Heart left ventricle (tissue), 13 donors: Measurements from ENCODE around the gene RAB11FIP4.

Experiments used
- CTCF ChIP-seq, 12 donors: fragments of 200-600 bp; sonication (generic) in 4 of 12; IDR thresholded peaks; one replicate each; pipeline versions ENCODE4 v1.5.0 to v1.8.0; 2018 to 2022; ENCODE audit warnings: antibody characterized with exemption in 12 of 12, mild to moderate bottlenecking in 5 of 12
- POLR2A ChIP-seq, 2 donors: fragments of 450-650 bp; IDR thresholded peaks; one replicate each; pipeline ENCODE4 v1.6.1; 2017; ENCODE audit warnings: antibody characterized with exemption in 2 of 2, mild to moderate bottlenecking in 2 of 2, moderate library complexity in 2 of 2
- donor health status: ischemic (EF 13 %, LVEDD 7.1; RV severe dilation, severe dysfunction).
- donor health status: DM: no; HTN: yes; CAD: no.
- donor health status: DM: no; HTN: no; CAD: no.
- donor health status: ischemic (EF 25% LVEDD 6.9; RV normal size, moderate dysfunction).
- donor health status: ischemic (EF 25% LVEDD 5.7; RV mildly dilated, moderate dysfunction).
- donor health status: ischemic (EF 35%, LVEDD 5.7; RV mildly dilated, moderate dysfunction).
- donor health status: nonischemic (EF 11% LVEDD 7.7; RV severe dilation, severe dysfunction).
- donor health status: DM: yes; HTN: yes; CAD: no.
- donor health status: PGD.
- donor health status: ischemic (EF 29% LVEDD 5.4; RV normal size, mild dysfunction).
- donor health status: nonischemic (EF 23%, LVEDD 6.1; RV moderate dilation, normal function).

GRCh38 chr17:31417051-31417792, 25.7 kb downstream of the RAB11FIP4 start:
- TF ChIP-seq POLR2A (IDR thresholded peaks at IDR 0.05) (no peak), CTCF (IDR thresholded peaks at IDR 0.05) (no peak)
